PFSK-1 (cell line): ENCODE results near the gene CDC42BPB.

ENCODE experiments used
- FOXP2 ChIP-seq: optimal IDR thresholded peaks from 2 replicates; pipeline ENCODE3; 2011; ENCODE audit warnings: borderline replicate concordance, control low read depth, inconsistent platforms; ENCODE audit not compliant: insufficient read depth; ENCODE audit errors: extremely low read length, extremely low read depth
- POLR2AphosphoS5 ChIP-seq: IDR thresholded peaks from 2 replicates; pipeline ENCODE4 v1.6.1; 2012; ENCODE audit warnings: low read depth, mild to moderate bottlenecking, control low read depth, low read length, moderate library complexity
- TAF1 ChIP-seq: IDR thresholded peaks from 2 replicates; pipeline ENCODE4 v1.6.1; 2012; ENCODE audit warnings: low read length, control low read depth, borderline replicate concordance; ENCODE audit not compliant: insufficient read depth

GRCh38 chr14:103023881-103024473, 33.4 kb downstream of the CDC42BPB start:
- TF ChIP-seq TAF1 (no peak), POLR2AphosphoS5 (no peak), FOXP2 (no peak)
